ENCODE measurements around the gene FBXO5. TPM values are rescaled to one million over a fixed set of nuclear protein-coding genes. Genes with fewer than 3 reads are reported as not detected.
"Not testable (repeated sequence)": the region's sequence is repeated elsewhere in the genome, so short reads cannot be mapped to it uniquely, and the experiment has no call there.

The FBXO5 gene
- total and polyA plus RNA-seq, 12 donors: 1.2 to 19.2 (median 4.3) TPM

GRCh38 chr6:152975204-152975915 is 7.5 kb downstream of the FBXO5 start:
- Histone ChIP-seq H3K4me3 (no peak overlapping the region), H3K36me3 (replicated peaks in 1 of 2) (peaks cover 0 to 26% of the 10 kb centered on the region in 2 donors)
- intact Hi-C loops (cut with DNase I): no loop called here

GRCh38 chr6:152973916-152974315 is 8.9 kb downstream of the FBXO5 start:
- intact Hi-C loops (cut with DNase I): no loop called here
- WGBS, 4 donors: 90 to 100% (median 97%) methylated on average over 1 of the region's 1 CpG

More at GRCh38 chr6:152975204-152975915, 7.5 kb downstream of the FBXO5 start:
- H3K9me3 ChIP-seq (replicated peaks in 1 of 3): no peaks in the 10 kb centered on the region
- H3K4me1 ChIP-seq (replicated peaks in 1 of 2): peaks cover 0 to 3% of the 10 kb centered on the region in 2 donors
- no peak overlapping the region for H3K27ac ChIP-seq
- no peaks in the 10 kb centered on the region for H3K27me3 ChIP-seq
- 80 to 86% (median 81%) methylated on average over 4 of the region's 4 CpGs for WGBS, 4 donors
- no peak for DNase-seq
- TF ChIP-seq CTCF (IDR thresholded peaks at IDR 0.05) (no peak), POLR2A (IDR thresholded peaks at IDR 0.05) (no peak)

GRCh38 chr6:152969688-152970418 is 13.0 kb downstream of the FBXO5 start:
- Histone ChIP-seq H3K27me3 (no peaks in the 10 kb centered on the region), H3K4me1 (replicated peaks in 1 of 2) (peaks cover 0 to 2% of the 10 kb centered on the region in 2 donors), H3K27ac (no peak overlapping the region), H3K36me3 (replicated peaks in 1 of 2) (peaks cover 0 to 30% of the 10 kb centered on the region in 2 donors), H3K4me3 (no peak overlapping the region), H3K9me3 (replicated peaks in 1 of 3) (no peaks in the 10 kb centered on the region)
- DNase-seq: no peak
- intact Hi-C loops (cut with DNase I): no loop called here
- TF ChIP-seq POLR2A (IDR thresholded peaks at IDR 0.05) (no peak), CTCF (IDR thresholded peaks at IDR 0.05) (no peak)
- 93 to 97% (median 94%) methylated on average over 6 of the region's 6 CpGs for WGBS, 4 donors

More at GRCh38 chr6:152973916-152974315, 8.9 kb downstream of the FBXO5 start:
- no peak overlapping the region for H3K4me3 ChIP-seq
- no peaks in the 10 kb centered on the region for H3K27me3 ChIP-seq
- peaks cover 0 to 3% of the 10 kb centered on the region in 2 donors for H3K4me1 ChIP-seq (replicated peaks in 1 of 2)
- H3K27ac ChIP-seq: no peak overlapping the region
- no peaks in the 10 kb centered on the region for H3K9me3 ChIP-seq (replicated peaks in 1 of 3)
- H3K36me3 ChIP-seq (replicated peaks in 1 of 2): peaks cover 0 to 31% of the 10 kb centered on the region in 2 donors
- TF ChIP-seq CTCF (IDR thresholded peaks at IDR 0.05) (no peak), POLR2A (IDR thresholded peaks at IDR 0.05) (no peak)
- DNase-seq: no peak

- intact Hi-C loops (cut with DNase I); H3K27ac ChIP-seq; DNase-seq; H3K9me3 ChIP-seq (replicated peaks in 1 of 3); H3K27me3 ChIP-seq; H3K4me3 ChIP-seq; H3K4me1 ChIP-seq (replicated peaks in 1 of 2): not testable (repeated sequence)
- peaks cover 0 to 12% of the 10 kb centered on the region in 2 donors for H3K36me3 ChIP-seq (replicated peaks in 1 of 2)
- 81 to 93% (median 90%) methylated on average over 10 to 15 of the region's 15 CpGs for WGBS, 4 donors
Measured at GRCh38 chr6:152966168-152966894, 16.5 kb downstream of the FBXO5 start.

Measured in adrenal gland (tissue), 12 donors.